Measurements from ENCODE around the gene C18orf63.

The C18orf63 gene

GRCh38 chr18:74402806-74403433 is 87.3 kb downstream of the C18orf63 start:
- no peak for DNase-seq (ENCODE audit: low read depth)
- no peak for TF ChIP-seq CTCF (conservative IDR thresholded peaks at IDR 0.05; ENCODE audit: low read length)
- no peak overlapping the region for H3K4me3 ChIP-seq (ENCODE audit: low read length)

- DNase-seq (ENCODE audit: low read depth) = no peak
- no peak for TF ChIP-seq CTCF (conservative IDR thresholded peaks at IDR 0.05; ENCODE audit: low read length)
- H3K4me3 ChIP-seq (ENCODE audit: low read length) = no peak overlapping the region
Observed at GRCh38 chr18:74407888-74408287, 92.2 kb downstream of the C18orf63 start.

All from AG10803 (cell line).